ENCODE measurements around the gene RFC4.

The RFC4 gene

GRCh38 chr3:186750316-186750715, 56.0 kb downstream of the RFC4 start:
- no peak for DNase-seq (ENCODE audit: low spot score)

GRCh38 chr3:186746008-186746407, 60.3 kb downstream of the RFC4 start:
- DNase-seq (ENCODE audit: low spot score): peak; percentile 62

GRCh38 chr3:186743666-186744065, 62.6 kb downstream of the RFC4 start:
- DNase-seq (ENCODE audit: low spot score): no peak

GRCh38 chr3:186742618-186743380, 63.5 kb downstream of the RFC4 start:
- no peak for DNase-seq (ENCODE audit: low spot score)
